ENCODE data around the gene USP13.

The USP13 gene

GRCh38 chr3:179608931-179609720, 43.7 kb upstream of the USP13 start:
- H3K4me3 ChIP-seq (ENCODE audit: low read depth, low read length), result no peak overlapping the region
- no peak for TF ChIP-seq CTCF (IDR thresholded peaks at IDR 0.05; ENCODE audit: borderline replicate concordance, insufficient read depth, low read depth, low read length)

GRCh38 chr3:179610066-179610465, 42.8 kb upstream of the USP13 start:
- TF ChIP-seq CTCF (IDR thresholded peaks at IDR 0.05; ENCODE audit: borderline replicate concordance, insufficient read depth, low read depth, low read length), result no peak

GRCh38 chr3:179613807-179614206, 39.0 kb upstream of the USP13 start:
- no peak overlapping the region for H3K4me3 ChIP-seq (ENCODE audit: low read depth, low read length)
- TF ChIP-seq CTCF (IDR thresholded peaks at IDR 0.05; ENCODE audit: borderline replicate concordance, insufficient read depth, low read depth, low read length), result no peak

More at GRCh38 chr3:179610066-179610465, 42.8 kb upstream of the USP13 start:
- no peak overlapping the region for H3K4me3 ChIP-seq (ENCODE audit: low read depth, low read length)

- TF ChIP-seq CTCF (IDR thresholded peaks at IDR 0.05; ENCODE audit: borderline replicate concordance, insufficient read depth, low read depth, low read length), result no peak
- H3K4me3 ChIP-seq (ENCODE audit: low read depth, low read length), result no peak overlapping the region
These were observed 37.2 kb upstream of the USP13 start for GRCh38 chr3:179615458-179616173.

- TF ChIP-seq CTCF (IDR thresholded peaks at IDR 0.05; ENCODE audit: borderline replicate concordance, insufficient read depth, low read depth, low read length), result no peak
These were observed 30.8 kb upstream of the USP13 start for GRCh38 chr3:179622023-179622422.

GRCh38 chr3:179624451-179624850, 28.4 kb upstream of the USP13 start:
- H3K4me3 ChIP-seq (ENCODE audit: low read depth, low read length), result no peak overlapping the region
- TF ChIP-seq CTCF (IDR thresholded peaks at IDR 0.05; ENCODE audit: borderline replicate concordance, insufficient read depth, low read depth, low read length), result no peak

More at GRCh38 chr3:179622023-179622422, 30.8 kb upstream of the USP13 start:
- no peak overlapping the region for H3K4me3 ChIP-seq (ENCODE audit: low read depth, low read length)
